Kidney glomerular epithelial cell (primary cell): Measurements from ENCODE around the gene TRIM63.

ENCODE experiments used
- DNase-seq: peaks from one replicate; lab custom pipeline; 2025; lab: John Stamatoyannopoulos, UW

Gene TRIM63

DNA sequence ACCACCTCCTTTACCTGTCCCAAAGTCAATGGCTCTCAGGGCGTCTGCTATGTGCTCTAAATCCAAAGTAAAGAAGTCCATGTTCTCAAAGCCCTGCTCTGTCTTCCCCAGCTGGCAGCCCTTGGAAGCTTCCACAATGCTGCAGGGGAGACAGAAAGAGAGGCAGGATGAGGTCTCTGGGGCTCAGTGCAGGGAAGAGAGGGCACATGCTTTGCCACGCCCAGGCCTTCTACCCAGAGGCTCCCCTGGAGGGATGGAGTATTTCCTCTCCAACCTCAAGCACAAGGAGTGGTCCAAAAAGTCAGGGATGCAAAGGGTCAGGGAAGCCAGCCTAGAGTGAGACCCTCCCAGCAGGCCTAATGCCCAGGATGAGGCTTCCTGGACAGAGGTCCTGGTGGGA lies 10.2 kb downstream of the TRIM63 start:
- no peak for DNase-seq

DNA sequence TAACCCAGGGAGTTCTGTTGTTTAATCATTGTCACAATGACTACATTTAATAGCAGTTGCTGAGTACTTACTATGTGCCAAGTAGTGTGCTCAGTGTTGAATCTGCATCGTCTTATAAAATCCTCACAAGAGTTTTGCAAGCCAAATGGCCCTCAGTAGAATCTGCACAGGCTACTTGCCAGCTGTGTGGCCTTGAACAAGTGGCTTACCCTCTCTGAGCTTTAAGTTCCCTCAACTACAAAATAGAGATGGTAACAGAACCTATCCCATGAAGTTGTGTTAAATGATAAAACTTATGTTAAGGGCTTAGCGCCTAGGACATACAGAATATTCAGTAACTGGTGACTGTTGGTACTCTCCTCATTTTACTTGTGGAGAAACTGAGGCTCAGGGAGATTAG lies 12.4 kb downstream of the TRIM63 start:
- DNase-seq, result no peak

DNA sequence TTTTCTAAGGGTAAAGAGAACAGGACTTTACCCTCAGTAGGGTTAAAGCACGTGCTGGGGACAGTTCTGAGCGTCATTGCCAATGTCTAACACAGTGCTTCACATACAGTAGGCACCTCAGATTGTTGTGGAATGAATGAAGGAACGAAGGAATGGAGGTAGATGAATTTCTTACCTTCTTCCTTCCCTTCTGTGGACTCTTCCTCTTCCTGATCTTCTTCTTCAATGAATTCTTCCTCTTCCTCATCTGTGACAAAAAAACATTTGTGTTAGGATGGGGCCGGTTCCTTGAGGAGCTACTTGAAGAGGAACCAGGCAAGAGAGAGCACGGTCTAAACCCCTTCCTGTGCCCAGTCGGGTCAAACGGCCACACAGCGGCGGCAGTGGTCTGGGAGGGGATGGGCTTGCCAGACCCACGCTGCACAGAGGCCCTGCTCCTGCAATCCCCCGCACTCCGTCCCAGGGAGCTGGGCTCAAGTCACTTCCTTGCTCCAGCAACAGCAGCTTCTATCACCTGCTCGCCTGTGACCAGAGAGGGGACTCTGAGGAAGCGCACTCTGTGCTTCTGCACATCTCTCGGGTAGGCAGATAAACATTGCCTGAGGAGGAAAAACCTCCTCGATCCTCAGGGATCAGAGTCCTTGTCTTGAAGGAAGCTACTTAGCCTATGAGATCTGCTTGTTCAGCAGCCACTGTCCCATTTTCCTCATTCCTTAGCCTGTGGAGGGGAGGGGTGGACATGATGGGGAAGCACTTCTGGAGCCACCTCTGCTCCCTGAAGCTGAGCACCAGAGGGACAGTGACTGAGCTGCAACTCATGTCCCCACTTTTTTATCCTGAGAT lies 13.5 kb downstream of the TRIM63 start:
- no peak for DNase-seq

DNA sequence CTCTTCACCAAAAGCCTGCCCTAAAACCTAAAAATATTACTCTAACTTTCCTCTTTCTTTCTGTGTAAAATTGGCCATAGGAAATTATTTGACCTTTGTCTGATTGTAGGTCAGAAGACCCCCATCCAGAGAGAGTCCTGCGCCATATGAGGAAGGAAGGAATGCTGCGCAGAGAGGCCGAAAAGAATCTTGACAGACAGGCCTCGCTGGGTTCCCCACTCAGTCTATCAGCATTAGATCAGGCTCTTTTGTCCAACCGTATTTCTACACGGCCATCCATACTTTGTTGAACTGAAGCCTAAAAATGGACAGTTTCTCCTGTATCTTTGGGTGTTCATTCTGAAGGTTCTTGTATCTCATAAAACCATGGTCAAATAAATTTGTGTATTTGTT lies 17.2 kb downstream of the TRIM63 start:
- no peak for DNase-seq

DNA sequence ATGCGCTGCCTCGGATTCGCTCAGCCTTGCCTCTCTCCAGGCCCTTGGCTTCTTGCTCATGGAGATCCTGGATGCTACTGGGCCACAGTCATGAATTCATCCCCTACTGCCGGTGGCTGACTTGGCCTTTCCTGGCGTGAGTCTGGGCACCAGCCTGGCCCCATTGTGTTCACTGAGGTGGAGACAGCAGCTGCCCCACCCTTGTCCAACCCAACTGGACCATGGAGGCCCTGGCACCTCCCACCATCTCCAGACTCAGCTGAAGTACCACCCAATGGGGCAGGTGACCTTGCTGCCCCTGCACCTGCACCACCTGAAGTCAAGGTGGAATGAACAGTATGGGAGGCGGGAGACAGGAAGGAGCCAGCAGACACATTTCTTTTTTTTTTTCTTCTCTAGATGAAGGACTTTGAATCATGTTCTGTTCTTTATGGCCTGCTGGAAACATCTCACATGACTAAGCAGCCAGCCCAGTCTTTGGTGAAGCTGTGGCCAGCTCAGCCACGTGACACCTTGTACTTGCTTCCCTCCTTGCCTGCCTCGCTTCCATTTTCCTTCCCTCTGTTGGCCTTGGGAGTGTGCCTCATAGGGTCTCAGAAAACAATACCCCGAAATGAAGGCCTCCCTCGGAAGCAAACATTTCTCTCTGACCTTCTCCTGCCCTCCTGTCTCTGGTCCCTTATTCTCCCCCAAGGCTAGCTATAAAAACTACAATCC lies 17.7 kb downstream of the TRIM63 start:
- DNase-seq, result no peak

DNA sequence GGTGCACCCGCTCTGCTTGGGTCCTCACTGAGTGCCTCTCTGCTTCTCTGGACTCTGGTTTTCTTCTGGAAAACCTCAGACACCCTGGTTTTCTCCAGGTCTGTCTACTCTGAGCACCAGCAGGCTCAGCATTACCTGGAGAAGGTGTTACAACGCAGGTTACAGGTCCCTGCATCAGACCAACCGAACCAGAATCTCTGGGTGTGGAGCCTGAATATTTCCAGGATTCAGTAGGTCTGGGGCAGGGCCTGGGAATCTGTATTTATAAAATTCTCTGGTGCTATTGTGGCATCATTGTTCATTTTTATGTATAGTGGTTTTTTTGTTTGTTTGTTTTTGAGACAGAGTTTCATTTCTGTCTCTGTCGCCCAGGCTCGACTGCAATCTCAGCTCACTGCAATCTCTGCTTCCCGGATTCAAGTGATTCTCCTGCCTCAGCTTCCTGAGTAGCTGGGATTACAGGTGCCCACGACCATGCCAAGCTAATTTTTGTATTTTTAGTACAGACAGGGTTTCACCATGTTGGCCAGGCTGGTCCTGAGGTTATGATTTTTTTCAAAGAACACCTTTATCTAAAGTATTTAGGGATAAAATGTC lies 20.1 kb downstream of the TRIM63 start:
- DNase-seq, result no peak

DNA sequence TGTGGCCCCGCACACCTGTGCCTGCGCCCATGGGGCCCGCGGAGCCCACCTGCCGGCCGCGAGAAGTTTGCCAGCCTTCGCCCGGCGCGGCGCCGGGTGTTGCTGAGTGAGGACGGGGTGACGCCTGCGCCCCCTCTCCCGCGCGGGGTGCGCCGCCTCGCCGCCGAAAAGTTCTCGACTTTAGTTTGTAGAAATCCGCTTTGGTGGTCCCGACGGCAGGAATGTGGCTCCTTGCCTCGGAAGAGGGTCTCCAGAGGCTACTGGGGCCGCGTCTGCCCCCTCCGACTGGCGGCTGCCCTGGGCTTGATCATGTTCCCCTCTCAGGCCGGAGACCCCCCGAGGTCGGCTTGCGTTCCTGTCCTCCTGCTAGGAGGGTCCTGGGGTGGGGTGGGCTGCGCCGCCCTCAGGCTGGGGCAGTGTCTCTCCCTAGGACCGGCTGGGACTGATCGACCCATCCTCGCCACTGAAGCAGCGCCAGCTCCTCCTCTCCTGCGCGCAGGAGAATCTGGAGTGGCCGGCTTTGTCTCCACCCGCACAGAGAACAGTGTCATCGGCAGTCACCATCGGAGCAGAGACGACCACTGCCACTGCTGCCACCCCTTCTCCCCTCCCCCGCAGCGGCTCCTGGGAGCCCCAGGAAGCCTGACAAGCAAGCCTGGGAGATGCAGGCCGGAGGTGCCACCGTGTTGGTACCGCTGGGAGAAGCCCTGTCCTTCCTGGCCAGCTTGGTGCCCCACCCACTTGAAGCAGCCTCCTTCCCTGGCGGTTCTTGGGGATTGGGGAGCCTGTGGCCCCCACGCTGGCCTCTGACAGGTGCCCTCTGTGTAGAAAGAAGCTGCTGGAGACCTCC lies 21.0 kb downstream of the TRIM63 start:
- DNase-seq, result no peak

DNA sequence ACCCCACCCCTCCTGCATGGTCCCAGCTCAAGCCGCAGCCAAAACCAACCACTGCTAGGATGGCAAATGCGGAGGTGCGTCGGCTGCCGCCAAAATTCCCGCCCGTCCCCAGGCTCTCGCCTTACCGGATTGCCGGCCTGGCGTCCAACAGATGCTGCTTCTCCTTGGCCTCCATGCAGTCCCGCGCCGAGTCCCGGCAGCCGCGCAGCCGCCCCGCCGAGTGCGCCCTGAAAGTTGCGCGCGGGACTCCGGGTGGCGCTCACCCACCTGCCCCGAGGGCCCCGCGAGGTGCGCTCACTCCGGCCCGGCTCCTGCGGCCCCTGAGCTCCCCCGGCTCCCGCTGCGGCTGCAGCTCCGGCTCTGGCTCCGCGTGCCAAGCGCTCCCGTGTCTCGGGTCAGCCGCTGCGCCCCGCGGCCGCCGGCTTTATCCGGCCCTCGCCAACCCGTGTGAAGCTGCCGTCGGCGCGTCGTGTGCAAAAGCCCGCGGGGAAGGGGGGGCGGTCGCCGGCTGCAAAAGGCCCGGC lies 21.6 kb downstream of the TRIM63 start, which contains the start of gene SLC30A2:
Gene SLC30A2, minus strand, starts transcription at position 397 of the 524 bp plus-strand sequence. Its CDS starts 222 bp downstream, at position 175.
- no peak for DNase-seq

DNA sequence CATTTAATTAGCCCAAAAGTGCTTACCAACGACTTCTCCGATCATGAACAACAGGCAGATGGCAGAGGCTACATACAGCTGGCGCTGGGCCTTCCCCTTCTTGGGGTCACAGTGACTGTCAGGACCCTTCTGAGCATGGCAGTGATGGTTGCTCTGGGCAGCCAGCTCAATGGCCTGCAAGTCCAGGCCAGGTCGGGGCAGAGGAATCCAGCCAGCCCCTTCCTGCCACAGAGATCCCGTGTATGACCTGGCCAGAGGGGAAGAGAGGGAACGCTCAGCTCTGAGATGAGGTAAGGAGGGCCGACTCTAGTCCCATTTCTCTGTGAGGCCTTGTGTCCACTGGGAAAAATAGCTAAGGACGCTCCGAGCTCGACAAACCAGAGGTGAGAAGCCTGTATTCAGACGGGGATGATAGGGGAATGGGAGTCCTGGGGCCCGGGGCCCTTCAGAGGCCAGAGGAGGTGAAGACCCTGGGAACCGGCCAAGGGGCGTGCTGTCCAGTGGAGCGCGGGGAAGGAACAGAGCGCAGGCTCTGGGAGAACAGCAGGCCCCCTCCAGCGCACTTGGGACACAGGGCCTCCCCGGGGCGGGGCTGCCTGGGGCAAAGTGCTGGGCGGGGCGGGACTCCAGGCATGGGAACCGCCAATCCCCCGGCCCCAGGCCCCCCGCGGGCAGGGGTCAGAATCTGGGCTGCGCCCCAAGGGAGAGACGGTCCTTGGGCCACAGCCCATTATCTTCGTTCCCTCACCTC lies 22.3 kb downstream of the TRIM63 start:
- no peak for DNase-seq

DNA sequence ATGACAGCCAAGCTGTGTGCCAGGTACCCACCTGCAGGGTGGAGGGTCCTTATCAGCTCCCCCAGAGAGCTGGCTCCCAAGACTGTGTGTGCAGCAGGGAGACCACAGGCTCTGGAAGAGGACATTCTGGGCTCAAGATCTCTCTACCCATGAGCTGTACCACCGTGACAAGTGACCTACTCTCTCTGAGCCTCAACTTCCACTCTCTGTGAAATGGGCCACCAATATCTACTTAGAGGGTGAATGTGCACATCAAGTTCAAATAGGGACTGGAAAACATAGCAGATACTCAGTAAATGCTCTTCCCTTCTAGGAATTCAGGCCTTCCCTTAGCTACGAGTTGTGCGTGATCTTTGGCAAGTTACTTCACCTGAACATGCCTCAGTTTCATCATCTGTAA lies 23.0 kb downstream of the TRIM63 start:
- DNase-seq, result no peak

DNA sequence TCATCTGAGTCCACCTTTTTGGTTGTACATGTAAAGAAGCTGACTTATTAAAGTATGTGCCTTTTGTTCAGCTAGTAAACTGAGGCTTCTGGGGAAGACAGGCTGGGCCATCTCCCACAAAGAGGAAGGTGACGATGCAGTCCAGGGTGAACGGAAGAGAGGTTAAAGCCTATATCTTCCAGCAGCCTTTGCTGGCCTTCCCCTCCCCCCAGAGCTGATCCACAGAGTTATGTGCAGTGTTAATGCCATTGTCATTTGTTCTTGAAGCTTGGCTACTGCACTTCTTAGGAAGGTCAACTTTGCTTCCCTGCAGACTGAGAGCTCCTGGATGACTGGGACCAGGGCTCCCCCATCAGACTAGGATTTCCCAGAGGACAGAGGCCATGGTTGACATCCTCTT lies 23.7 kb downstream of the TRIM63 start:
- no peak for DNase-seq

DNA sequence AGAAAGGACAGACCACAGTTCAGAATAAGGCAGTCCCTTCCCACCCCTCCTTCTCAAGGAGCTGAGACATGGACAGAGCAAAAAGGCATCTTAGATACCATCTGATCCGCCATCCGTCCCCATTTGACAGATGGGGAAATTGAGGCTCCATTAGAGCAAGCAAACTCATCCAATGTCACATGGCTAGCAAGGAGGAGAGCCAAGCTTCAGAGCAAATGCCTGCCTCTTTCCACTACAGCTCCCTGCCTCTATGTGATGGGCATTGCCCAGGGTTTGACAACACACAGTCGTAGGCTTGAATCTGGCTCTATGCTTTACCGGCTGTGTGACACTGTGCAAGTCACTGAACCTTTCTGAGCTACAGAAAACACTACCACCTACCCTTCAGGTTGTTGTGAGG lies 25.5 kb downstream of the TRIM63 start:
- no peak for DNase-seq

DNA sequence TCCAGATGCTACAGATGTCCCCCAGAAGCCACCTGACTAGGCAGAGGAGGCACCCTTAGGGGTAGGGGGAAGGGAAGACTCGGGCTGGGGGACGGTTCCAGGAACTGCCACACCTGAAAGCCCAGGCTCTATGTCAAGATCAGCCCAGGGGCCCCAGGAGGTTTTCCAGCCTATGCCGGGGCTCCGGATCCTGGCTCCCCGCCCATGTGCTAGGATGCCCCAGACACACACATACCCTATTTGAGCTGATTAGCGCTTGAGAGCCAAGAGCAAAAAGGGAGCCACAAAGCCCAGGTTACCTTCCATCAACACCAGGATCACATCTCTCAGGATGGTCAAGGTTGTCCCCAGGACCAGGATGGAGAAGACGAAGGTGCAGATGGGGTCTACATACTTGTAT lies 26.0 kb downstream of the TRIM63 start:
- DNase-seq, result no peak

DNA sequence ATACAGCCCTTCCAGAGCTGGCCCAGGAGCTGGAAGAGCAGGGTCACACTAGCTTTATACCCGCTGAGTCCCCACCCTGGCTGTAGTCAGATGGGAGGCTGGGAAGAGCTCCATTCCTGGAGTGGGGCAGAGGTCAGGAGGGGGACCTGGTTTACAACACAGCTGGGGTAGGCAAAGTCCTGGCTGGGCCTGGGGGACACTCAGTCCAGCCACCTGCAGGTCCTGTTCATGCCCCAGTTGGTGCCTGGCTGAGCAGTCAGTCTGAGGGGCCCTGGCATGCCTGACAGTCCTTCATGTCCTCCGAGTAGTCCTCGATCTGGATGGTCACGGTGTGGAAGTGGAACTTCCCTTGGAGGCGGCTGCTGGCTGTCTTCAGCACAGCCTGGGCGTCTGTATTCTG lies 28.5 kb downstream of the TRIM63 start:
- no peak for DNase-seq

DNA sequence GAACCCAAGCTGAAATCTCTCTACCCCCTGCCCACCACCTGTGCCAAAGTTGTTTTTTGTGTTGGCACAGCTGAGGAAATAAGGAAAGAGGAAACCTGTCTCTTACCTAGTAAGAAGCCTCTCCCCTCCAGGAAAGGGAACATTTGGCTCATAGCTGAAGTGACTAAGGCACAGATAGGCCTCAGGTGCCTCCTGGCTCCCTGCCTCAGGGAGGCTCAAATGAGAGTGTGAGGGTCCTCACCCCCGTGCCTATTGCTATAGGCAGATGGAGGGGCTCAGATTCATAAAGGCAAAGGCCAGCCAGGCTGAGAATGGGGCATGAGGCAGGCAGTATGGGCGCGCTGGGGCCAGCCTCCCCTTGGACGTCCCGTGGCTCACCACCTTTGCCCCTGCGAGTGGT lies 29.0 kb downstream of the TRIM63 start:
- no peak for DNase-seq

DNA sequence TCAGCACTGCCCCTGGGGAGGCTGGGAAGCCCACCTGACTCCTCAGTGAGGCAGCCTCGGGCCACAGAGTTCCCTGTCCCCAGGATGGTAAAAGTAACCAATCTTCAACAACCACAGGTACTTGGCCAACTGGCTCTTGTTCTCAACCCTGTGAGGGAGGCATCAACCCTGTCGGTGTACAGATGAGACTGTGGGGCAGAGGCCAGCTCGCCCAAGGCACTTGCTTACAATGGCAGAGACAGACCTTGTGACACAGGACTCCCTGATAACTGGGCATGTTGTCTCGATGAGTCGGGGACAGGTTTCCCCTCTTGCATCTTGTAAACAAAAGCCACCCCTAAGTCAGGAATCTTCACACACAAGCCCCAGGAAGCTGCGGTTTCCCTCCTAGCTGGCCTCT lies 29.5 kb downstream of the TRIM63 start:
- no peak for DNase-seq

DNA sequence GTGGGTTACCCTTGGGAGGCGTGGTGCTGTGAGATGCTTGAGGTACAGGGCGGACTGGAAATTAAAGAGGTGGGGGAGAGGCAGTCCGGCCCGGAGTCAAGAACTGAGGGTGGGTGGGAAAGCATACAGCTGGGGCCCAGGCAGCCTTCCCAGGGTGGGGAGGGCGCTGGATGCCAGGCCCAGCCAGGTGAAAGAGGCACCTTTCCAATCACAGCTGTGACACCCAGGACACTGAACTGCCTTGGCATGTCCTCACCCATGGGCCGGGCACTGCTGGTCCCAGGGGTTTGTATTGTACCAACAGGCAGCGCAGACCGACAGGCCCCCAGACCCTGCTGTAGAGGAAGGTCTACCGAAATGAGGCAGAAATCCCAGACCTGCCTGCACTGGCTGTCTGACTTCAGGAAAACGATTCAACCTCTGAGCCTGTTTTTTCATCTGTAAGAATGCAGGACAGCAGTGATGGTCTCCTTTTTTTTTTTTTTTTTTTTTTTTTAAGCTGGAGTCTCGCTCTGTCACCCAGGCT lies 30.6 kb downstream of the TRIM63 start:
- no peak for DNase-seq

DNA sequence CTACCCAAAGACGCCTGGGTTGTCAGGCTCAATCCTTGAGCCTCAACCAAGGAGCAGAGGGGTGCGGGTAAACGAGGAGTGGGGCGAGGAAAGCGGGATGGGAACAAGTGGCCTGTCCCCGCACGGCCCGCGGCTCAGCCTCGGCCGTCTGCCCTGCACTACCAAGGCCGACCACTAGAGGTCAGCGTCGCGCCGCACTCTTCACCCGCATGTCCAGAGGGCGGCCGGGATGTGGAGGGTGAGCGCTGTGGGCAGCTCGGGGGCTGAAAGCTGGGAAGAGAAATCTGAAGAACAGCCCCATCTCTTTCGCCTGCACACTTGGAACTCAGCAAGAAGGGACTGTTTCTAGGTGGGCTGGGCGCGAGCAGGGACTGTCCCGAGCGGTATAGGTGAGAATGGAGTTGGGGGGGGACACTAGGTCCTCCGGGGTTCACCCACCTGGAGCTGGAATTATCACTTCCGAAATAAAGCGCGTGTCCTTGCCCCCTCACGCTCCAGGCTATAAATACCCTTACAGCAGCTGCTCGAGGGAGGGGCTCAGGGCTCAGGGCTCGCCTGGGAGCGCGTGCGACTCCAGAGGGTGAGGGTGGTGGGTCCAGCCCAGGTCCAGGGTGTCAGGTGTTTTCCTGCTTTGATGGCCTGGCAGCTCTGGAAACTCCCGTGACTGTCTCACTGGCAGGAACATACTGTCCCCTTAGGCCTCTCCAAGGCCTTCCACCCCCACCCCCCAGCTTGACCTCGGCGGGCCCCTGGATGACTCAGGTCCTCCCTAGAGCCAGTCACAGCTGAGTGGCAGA lies 31.3 kb downstream of the TRIM63 start:
- DNase-seq, result peak; percentile 69

DNA sequence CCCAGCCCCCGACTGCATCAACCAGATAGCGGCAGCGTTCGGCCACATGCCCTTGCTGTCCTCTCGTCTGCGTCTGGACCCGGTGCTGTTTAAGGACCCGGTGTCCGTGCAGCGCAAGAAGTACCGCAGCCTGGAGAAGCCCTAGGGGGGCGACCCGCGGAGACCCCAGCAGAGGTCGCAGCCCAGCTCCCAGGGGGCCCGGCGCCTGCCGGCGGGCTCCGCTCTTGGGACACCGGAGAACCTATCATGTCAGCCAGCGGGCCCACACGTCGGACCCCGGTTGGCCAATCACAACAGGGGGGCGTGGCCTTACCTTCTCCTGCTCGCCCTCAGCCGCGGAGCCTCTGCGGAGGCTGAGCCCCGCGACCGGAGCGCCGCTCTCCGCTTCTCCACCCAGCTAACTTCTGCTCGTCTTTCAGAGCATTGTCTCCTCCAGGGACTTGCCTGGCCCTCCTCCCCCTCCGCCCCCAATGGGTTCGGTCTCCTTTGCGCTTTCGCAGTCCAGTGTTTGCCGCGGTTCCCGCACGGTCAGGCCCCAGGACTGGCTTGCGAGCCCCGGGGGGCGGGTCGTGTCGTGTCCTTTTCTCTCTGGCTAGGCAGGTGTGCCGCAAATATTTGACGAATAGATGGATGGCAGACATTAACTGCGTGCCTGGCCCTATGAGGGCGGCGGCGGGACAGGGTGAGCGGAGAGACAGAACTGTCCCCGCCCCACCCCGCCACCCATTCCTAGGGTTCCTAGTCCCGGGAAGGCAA lies 32.0 kb downstream of the TRIM63 start:
- DNase-seq, result peak; percentile 71
